ENCODE results near the gene EXD2.
"Not testable (repeated sequence)": the region's sequence is repeated elsewhere in the genome, so short reads cannot be mapped to it uniquely, and the experiment has no call there.

The EXD2 gene

GRCh38 chr14:69191340-69192111, at the start of gene EXD2:
EXD2 (plus strand) TSS chr14:69191498; CDS start chr14:69209471, 17,973 bp downstream.
- DNase-seq (ENCODE audit: low spot score), result peak; percentile 85

GRCh38 chr14:69141550-69141949, 49.7 kb upstream of the EXD2 start:
- DNase-seq (ENCODE audit: low spot score), result no peak

- DNase-seq (ENCODE audit: low spot score), result no peak
Observed at GRCh38 chr14:69142101-69142500, 49.2 kb upstream of the EXD2 start.

GRCh38 chr14:69149461-69150244, 41.6 kb upstream of the EXD2 start:
- DNase-seq (ENCODE audit: low spot score), result no peak

DNA sequence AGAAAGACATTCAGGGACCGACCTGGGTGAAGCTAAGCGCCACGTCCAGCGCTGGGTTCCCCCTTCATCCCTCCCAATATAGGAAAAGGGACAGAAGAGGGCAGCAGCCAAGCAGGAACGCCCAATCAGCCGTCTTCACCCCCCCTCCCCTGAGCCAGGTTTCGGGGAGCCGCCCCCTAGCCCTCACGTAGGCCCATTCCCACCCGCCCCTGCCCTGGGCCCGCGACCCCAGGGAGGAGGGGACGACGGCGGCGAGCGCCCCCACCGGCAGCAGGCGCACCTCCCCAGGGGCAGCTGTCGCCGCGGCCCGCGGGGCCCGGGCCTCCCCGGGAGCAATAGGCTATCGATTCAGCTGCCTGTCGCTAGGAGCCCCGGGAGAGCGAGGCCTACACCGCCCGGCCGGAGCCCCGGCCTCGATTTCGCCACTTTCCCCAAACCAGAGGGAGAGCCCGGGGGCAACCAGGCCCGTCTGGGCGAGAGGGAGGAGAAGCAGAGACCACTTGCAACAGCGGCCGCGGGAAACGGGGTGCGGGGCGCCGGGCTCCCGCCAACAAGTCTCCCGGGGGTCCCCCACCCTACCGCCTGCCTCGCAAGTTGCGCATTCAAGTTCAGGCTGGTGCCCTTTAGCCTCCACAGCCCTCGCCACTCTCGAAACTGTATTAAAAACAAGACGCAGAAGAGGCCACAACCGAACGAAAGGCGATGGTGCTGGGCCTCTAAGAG, 39.7 kb upstream of the EXD2 start:
- peak; percentile 71 for DNase-seq (ENCODE audit: low spot score)

DNA sequence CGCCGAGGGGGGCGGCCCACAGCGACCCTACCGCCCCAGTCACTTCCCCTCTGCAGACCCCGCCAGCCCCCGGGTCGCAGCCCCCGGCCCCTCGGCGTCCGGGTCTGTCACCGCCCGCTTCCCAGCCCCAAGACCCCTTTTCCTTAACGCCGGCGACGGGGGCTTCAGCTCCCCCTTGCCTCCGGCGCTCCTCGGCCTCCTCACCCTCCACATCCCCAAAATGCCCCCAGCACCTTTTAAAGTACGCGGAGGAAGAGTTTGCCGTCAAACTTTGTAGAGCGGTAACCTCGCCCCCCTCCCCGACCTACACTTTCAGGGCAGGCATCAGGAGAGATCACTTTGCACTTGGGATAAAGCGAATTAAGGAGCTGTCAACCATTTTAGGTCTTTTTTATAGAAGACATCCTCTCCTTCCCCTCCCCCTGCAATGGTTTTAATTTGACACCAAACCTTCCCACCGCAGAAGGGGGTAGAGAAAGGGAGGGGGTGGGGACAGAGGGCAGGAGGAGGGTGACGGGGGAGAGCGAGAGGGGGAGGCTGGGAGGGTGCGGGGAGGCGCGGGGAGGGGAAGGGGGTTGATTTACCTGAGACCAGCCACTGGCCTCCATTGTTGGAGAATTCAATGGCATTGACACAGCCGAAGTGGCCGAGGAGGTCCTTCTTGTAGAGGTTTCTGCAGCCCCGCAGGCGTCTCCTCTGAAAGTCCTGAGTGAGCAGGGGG, 39.0 kb upstream of the EXD2 start:
- peak; percentile 28 for DNase-seq (ENCODE audit: low spot score)

GRCh38 chr14:69152902-69153151, 38.5 kb upstream of the EXD2 start, which contains the start of gene DCAF5:
DCAF5 (minus strand) TSS chr14:69153119; CDS start chr14:69152978, 141 bp downstream.
- no peak for DNase-seq (ENCODE audit: low spot score)

GRCh38 chr14:69153152-69153872, 38.0 kb upstream of the EXD2 start:
- DNase-seq (ENCODE audit: low spot score), result peak; percentile 93

DNA sequence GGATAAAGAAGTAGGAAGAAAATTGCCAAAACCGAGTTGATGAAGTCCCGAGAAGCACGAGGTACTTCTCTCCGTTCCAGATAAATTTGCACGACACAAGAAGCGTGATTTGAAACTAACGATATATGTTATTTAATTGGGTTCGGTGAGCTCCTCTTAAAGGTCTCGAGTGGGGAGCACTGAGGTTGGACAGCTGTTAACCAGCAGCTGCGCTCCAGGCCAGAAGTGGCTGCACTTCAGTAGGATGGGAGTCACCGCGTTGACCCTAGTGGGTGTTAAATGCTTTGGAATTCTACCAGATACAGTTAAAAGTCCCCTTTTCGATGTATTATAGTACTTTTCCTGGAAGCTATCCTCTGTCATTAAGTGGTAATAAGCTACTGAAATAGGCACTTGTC, 37.4 kb upstream of the EXD2 start:
- DNase-seq (ENCODE audit: low spot score), result peak; percentile 31

DNA sequence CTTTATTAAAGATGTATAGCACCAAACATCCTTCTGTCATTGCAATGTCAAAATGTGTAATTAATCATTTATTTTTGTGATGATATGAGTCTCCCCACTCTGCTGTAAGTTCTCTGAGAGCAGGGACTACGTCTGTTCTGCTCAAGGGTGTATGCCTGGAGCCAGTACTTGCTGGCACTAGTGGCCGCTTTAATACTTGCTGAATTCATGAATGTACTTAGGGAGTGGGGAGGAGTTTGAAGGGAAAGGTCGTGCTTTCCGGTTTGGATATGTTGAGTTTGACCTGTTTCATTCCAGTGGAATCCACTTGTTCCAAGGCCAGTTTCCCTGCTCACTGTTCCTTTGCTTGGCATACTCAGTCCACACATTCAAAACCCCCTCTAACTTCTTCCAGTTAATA, 36.5 kb upstream of the EXD2 start:
- DNase-seq (ENCODE audit: low spot score), result peak; percentile 19

DNA sequence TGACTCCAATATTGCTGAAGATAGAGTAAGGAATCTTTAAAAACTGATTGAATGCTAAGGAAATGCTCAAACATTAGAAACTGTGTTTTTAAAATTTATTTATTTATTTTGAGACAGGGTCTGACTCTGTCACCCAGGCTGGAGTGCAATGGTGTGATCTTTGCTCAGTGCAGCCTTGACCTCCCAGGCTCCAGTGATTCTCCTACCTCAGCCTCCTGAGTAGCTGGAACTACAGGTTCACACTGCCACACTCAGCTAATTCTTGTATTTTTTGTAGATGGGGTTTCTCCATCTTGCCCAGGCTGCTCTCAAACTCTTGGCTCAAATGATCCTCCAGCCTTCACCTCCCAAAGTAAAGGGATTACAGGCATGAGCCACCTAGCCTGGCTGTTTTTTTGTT, 35.1 kb upstream of the EXD2 start:
- DNase-seq (ENCODE audit: low spot score), result no peak

DNA sequence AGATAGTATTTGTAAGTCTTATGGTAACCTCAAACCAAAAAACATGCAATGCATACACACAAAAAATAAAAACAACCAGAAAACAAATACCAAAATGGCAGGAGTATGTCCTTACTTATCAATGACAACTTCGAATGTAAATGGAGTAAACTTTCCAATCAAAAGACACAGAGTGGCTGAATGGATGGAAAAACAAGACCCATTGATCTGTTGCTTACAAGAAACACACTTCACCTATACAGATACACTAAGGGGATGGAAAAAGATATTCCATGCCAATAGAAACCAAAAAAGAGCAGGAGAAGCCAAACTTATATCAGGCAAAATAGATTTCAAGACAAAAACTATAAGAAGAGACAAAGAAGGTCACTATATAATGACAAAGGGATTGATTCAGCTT, 29.7 kb upstream of the EXD2 start:
- no peak for DNase-seq (ENCODE audit: low spot score)

DNA sequence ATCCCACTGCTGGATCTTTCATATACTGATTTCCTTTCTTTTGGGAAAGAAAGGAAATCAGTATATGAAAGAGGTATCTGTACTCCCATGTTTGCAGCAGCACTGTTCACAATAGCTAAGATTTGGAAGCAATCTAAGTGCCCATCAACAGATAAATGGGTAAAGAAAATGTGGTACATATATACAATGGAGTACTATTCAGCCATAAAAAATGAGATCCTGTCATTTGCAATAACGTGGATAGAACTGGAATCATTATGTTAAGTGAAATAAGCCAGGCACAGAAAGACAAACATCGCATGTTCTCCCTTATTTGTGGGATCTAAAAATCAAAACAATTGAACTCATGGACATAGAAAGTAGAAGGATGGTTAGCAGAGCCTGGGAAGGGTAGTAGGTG, 25.5 kb upstream of the EXD2 start:
- not testable (repeated sequence) for DNase-seq (ENCODE audit: low spot score)

- DNase-seq (ENCODE audit: low spot score), result no peak
Observed at GRCh38 chr14:69170839-69171238, 20.5 kb upstream of the EXD2 start.

DNA sequence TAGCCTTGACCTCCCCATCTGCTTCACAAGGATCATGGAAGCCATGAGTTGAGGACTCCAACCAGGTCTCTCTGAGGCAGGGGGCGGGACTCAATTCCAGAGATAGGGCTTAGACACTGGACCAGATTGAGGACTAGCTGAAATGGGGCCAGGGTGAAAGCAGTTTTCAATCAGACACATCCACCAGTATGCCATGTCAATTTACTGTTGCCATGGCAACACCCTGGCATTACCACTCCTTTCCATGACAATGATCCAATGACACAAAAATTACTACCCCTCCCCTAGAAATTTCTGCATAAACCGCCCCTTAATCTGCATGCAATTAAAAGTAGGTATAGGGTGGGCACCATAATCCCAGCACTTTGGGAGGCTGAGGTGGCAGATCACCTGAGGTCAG, 19.7 kb upstream of the EXD2 start:
- DNase-seq (ENCODE audit: low spot score), result no peak

GRCh38 chr14:69175130-69175529, 16.2 kb upstream of the EXD2 start:
- no peak for DNase-seq (ENCODE audit: low spot score)

GRCh38 chr14:69181491-69181890, 9.8 kb upstream of the EXD2 start:
- no peak for DNase-seq (ENCODE audit: low spot score)

- DNase-seq (ENCODE audit: low spot score), result not testable (repeated sequence)
Observed at GRCh38 chr14:69182580-69182979, 8.7 kb upstream of the EXD2 start.

DNA sequence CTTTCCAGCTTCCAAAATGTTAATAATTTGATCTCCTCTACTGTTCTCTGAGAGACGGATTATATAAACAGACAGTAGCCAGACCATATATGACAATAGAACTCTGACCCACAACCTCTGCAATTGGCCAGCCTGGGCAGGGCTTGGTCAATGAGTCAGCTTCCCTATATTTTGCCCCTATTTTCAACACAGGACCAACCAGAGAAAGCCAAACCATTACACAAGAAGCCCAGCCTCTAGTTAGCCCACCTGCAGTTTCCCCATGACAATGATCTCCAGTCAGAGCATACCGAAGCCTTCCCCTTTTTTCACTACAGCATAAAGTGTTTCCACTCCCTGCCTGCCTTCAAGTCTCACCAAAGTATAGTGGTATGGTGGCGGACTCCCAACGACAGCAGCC, 7.6 kb upstream of the EXD2 start:
- DNase-seq (ENCODE audit: low spot score), result no peak

GRCh38 chr14:69190191-69190590, 1.1 kb upstream of the EXD2 start:
- DNase-seq (ENCODE audit: low spot score), result no peak

DNA sequence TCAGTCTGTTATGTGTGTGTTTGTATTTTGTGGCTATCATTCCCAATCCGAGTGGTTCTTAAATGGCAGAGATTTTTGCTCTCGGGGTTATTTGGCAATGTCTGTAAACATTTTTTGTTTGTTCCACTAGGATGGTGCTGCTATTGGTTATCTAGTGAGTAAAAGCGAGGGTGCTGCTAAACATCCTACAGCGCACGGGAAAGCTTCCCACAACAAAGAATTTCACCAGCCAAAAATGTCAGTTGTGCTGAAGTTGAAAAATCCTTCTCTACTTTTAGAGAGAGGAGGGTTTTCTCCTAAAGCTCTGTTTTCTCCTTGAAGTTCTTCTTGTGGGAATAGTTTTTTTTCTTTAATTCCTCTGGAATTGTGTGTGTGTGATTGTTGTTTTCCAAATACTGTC, 2.4 kb downstream of the EXD2 start:
- no peak for DNase-seq (ENCODE audit: low spot score)

DNA sequence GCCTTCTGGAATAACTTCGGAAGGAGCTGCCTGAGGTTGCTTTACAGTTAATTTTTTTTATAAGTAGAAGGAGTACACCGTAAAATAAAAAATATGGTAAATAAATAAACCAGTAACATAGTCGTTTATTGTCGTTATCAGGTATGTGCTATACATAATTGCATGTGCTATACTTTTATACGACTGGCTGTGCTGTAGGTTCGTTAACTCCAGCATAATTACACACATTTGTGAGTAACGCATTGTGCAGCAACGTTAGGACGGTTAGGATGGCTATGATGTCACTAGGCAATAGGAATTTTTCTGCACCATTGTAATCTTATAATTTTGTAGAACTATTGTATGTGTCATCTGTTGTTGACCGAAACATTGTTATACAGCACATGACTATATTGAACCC, 8.5 kb downstream of the EXD2 start:
- DNase-seq (ENCODE audit: low spot score), result no peak
